EH (cell line): ENCODE data around the gene C9orf85.
"Not testable (repeated sequence)": the region's sequence is repeated elsewhere in the genome, so short reads cannot be mapped to it uniquely, and the experiment has no call there.

ENCODE experiments used
- DNase-seq: peaks from one replicate; pipeline ENCODE4 v3.0.0-alpha.2; 2015; ENCODE audit warnings: low read depth

Gene C9orf85

GRCh38 chr9:72006501-72006900, 95.1 kb downstream of the C9orf85 start:
- peak; percentile 30 for DNase-seq

GRCh38 chr9:72007726-72008125, 96.3 kb downstream of the C9orf85 start:
- not testable (repeated sequence) for DNase-seq

- DNase-seq: no peak
Observed at GRCh38 chr9:72012646-72013045, 101.2 kb downstream of the C9orf85 start.

GRCh38 chr9:72013292-72013760, 101.9 kb downstream of the C9orf85 start:
- no peak for DNase-seq

GRCh38 chr9:72022841-72023240, 111.4 kb downstream of the C9orf85 start:
- peak; percentile 86 for DNase-seq
